CD14-positive monocyte (primary cell): ENCODE measurements around the gene ZNFX1. TPM values are rescaled to one million over a fixed set of nuclear protein-coding genes. Genes with fewer than 3 reads are reported as not detected.

Experiments used
- DNase-seq, 3 donors: peaks; one replicate each; pipeline ENCODE4 v3.0.0-alpha.2; 2011 to 2022
- H2AFZ ChIP-seq: 2 replicates; pipeline ENCODE4 v1.6.0; 2012; ENCODE audit warnings: mild to moderate bottlenecking, low read depth, low read length, inconsistent platforms; ENCODE audit not compliant: insufficient read depth, poor library complexity, severe bottlenecking
- H3K27ac ChIP-seq, 2 donors: 1 replicate in 1 of 2; 2 replicates in 1 of 2; pipeline ENCODE4 v1.5.1; 2012 to 2013; ENCODE audit warnings: low read length in 2 of 2, control low read depth in 1 of 2, inconsistent platforms in 1 of 2, low read depth in 1 of 2, mild to moderate bottlenecking in 1 of 2
- H3K27me3 ChIP-seq, 2 donors: one replicate each; pipeline versions ENCODE4 v1.6.0 to v1.6.1; 2011 to 2013; ENCODE audit warnings: low read length in 2 of 2; ENCODE audit not compliant: control insufficient read depth in 2 of 2, insufficient read depth in 2 of 2
- H3K36me3 ChIP-seq, 2 donors: replicated peaks in 1 of 2; 1 replicate in 1 of 2; 2 replicates in 1 of 2; pipeline versions ENCODE4 v1.5.1 to v1.6.1; 2012 to 2013; ENCODE audit warnings: low read length in 2 of 2, control low read depth in 1 of 2, inconsistent platforms in 1 of 2, mild to moderate bottlenecking in 1 of 2; ENCODE audit not compliant: insufficient read depth in 2 of 2, control insufficient read depth in 1 of 2
- H3K4me1 ChIP-seq, 2 donors: 1 replicate in 1 of 2; 2 replicates in 1 of 2; pipeline versions ENCODE4 v1.5.1 to v1.6.1; 2012 to 2013; ENCODE audit warnings: low read length in 2 of 2, control low read depth in 1 of 2, inconsistent platforms in 1 of 2, mild to moderate bottlenecking in 1 of 2, moderate library complexity in 1 of 2; ENCODE audit not compliant: insufficient read depth in 2 of 2, control insufficient read depth in 1 of 2
- H3K4me2 ChIP-seq: replicated peaks from 2 replicates; pipeline ENCODE3; 2012; ENCODE audit warnings: low read length, moderate library complexity, mild to moderate bottlenecking; ENCODE audit not compliant: poor library complexity, severe bottlenecking; ENCODE audit errors: extremely low read depth
- H3K4me3 ChIP-seq, 3 experiments: fragments of 200-600 bp in 1 of 3; sonication (generic) in 1 of 3; replicated peaks in 1 of 3; 1 replicate in 2 of 3; 2 replicates in 1 of 3; pipeline ENCODE4 v1.5.1; 2011 to 2013; ENCODE audit warnings: low read length in 3 of 3, mild to moderate bottlenecking in 3 of 3, control low read depth in 2 of 3, low read depth in 2 of 3, inconsistent platforms in 1 of 3, moderate library complexity in 1 of 3
- H3K79me2 ChIP-seq: 2 replicates; pipeline ENCODE4 v1.6.0; 2012; ENCODE audit warnings: mild to moderate bottlenecking, control low read depth, inconsistent platforms, low read length, moderate library complexity; ENCODE audit not compliant: insufficient read depth
- H3K9ac ChIP-seq: 2 replicates; pipeline ENCODE4 v1.6.0; 2017; ENCODE audit warnings: low read length, mild to moderate bottlenecking; ENCODE audit not compliant: insufficient read depth, poor library complexity, severe bottlenecking
- H3K9me3 ChIP-seq, 2 donors: replicated peaks in 1 of 2; 1 replicate in 1 of 2; 2 replicates in 1 of 2; pipeline versions ENCODE4 v1.5.1 to v1.6.1; 2012 to 2013; ENCODE audit warnings: low read length in 2 of 2, control low read depth in 1 of 2; ENCODE audit not compliant: control insufficient read depth in 1 of 2, insufficient read depth in 1 of 2
- H4K20me1 ChIP-seq: 2 replicates; pipeline ENCODE4 v1.6.0; 2012; ENCODE audit warnings: mild to moderate bottlenecking, low read length, control low read depth, moderate library complexity; ENCODE audit not compliant: insufficient read depth
- H3K27ac Mint-ChIP-seq, 7 donors: one replicate each; pipeline ENCODE4 v1.8.0; 2020; ENCODE audit warnings: mild to moderate bottlenecking in 7 of 7, mixed read lengths in 7 of 7, moderate library complexity in 6 of 7, inconsistent platforms in 2 of 7
- H3K27me3 Mint-ChIP-seq, 3 donors: one replicate each; pipeline ENCODE4 v1.8.0; 2021 to 2022; ENCODE audit warnings: low read depth in 3 of 3, mild to moderate bottlenecking in 3 of 3, mixed read lengths in 3 of 3, moderate library complexity in 3 of 3, inconsistent platforms in 1 of 3
- H3K36me3 Mint-ChIP-seq, 2 donors: one replicate each; pipeline ENCODE4 v1.8.0; 2020; ENCODE audit warnings: mixed read lengths in 2 of 2, inconsistent platforms in 1 of 2, mild to moderate bottlenecking in 1 of 2
- H3K4me1 Mint-ChIP-seq: one replicate; pipeline ENCODE4 v1.8.0; 2020; ENCODE audit warnings: mild to moderate bottlenecking, mixed read lengths
- H3K4me3 Mint-ChIP-seq, 2 donors: one replicate each; pipeline ENCODE4 v1.8.0; 2020; ENCODE audit warnings: mild to moderate bottlenecking in 2 of 2, mixed read lengths in 2 of 2, moderate library complexity in 1 of 2
- H3K9me3 Mint-ChIP-seq, 7 donors: one replicate each; pipeline ENCODE4 v1.8.0; 2020 to 2022; ENCODE audit warnings: mixed read lengths in 7 of 7, mild to moderate bottlenecking in 6 of 7, moderate library complexity in 6 of 7, inconsistent platforms in 2 of 7
- WGBS: methylation state at CpG from one replicate; pipeline ENCODE4 v1.1.5; 2013; ENCODE audit warnings: missing lambda C conversion rate; ENCODE audit not compliant: insufficient coverage; 5-methylcytosine and 5-hydroxymethylcytosine counted together
- intact Hi-C, 2 donors: fragments of 100-400 bp; cut with micrococcal nuclease; formaldehyde crosslinking; loops; one replicate each; pipeline versions ENCODE4 v1.15.0 to v1.15.1; 2023
- polyA plus RNA-seq, 3 donors: library from polyadenylated mRNA; depleted of rRNA in 1 of 3; unstranded in 2 of 3; stranded (reverse) in 1 of 3; fragments of 300-500 nt in 2 of 3; fragments of >200 nt in 1 of 3; fragmentation: Illumina TruSeq in 2 of 3; gene quantifications; 1 replicate in 2 of 3; 2 replicates in 1 of 3; pipeline ENCODE4 v1.2.3, GENCODE V29; 2012 to 2021
- TF ChIP-seq, protein P1 (sequence below): fragments of 200-600 bp; IDR thresholded peaks from one replicate; pipeline ENCODE4 v1.8.0; 2022; ENCODE audit warnings: antibody characterized with exemption, mild to moderate bottlenecking

The ZNFX1 gene
- polyA plus RNA-seq, 3 donors, result 11.4 to 23.2 (median 13.3) TPM

GRCh38 chr20:49283176-49283702, 5.4 kb upstream of the ZNFX1 start:
- Mint-ChIP-seq H3K4me3 (no peak overlapping the region), H3K27me3 (peaks cover 0 to 5% (median 0%) of the 10 kb centered on the region in 3 donors), H3K9me3 (peaks cover 65 to 92% (median 81%) of the 10 kb centered on the region in 7 donors), H3K27ac (peak overlapping the region in 5 of 7 donors; percentile 10 to 75 (median 48)), H3K36me3 (peaks cover 86 to 95% of the 10 kb centered on the region in 2 donors), H3K4me1 (peaks cover 32% of the 10 kb centered on the region)
- WGBS, result 90% methylated on average over 4 of the region's 9 CpGs
- Histone ChIP-seq H3K36me3 (peaks cover 84 to 89% of the 10 kb centered on the region in 2 donors), H2AFZ (no peak overlapping the region), H3K79me2 (peaks cover 97% of the 10 kb centered on the region), H3K4me1 (peaks cover 26 to 46% of the 10 kb centered on the region in 2 donors), H3K27me3 (no peaks in the 10 kb centered on the region), H3K4me3 (peak overlapping the region in 1 of 3 experiments; percentile 26), H4K20me1 (peaks cover 96% of the 10 kb centered on the region), H3K27ac (peak overlapping the region in 1 of 2 donors; percentile 94), H3K4me2 (no peak overlapping the region), H3K9me3 (peaks cover 55 to 81% of the 10 kb centered on the region in 2 donors), H3K9ac (no peak overlapping the region)
- intact Hi-C loops, result loop anchor here (5.0 kb wide), 1 partner anchor 39 kb away; no protein-coding TSS in a partner anchor
- no peak for DNase-seq
- TF ChIP-seq, protein P1, sequence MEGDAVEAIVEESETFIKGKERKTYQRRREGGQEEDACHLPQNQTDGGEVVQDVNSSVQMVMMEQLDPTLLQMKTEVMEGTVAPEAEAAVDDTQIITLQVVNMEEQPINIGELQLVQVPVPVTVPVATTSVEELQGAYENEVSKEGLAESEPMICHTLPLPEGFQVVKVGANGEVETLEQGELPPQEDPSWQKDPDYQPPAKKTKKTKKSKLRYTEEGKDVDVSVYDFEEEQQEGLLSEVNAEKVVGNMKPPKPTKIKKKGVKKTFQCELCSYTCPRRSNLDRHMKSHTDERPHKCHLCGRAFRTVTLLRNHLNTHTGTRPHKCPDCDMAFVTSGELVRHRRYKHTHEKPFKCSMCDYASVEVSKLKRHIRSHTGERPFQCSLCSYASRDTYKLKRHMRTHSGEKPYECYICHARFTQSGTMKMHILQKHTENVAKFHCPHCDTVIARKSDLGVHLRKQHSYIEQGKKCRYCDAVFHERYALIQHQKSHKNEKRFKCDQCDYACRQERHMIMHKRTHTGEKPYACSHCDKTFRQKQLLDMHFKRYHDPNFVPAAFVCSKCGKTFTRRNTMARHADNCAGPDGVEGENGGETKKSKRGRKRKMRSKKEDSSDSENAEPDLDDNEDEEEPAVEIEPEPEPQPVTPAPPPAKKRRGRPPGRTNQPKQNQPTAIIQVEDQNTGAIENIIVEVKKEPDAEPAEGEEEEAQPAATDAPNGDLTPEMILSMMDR, result no peak

DNA sequence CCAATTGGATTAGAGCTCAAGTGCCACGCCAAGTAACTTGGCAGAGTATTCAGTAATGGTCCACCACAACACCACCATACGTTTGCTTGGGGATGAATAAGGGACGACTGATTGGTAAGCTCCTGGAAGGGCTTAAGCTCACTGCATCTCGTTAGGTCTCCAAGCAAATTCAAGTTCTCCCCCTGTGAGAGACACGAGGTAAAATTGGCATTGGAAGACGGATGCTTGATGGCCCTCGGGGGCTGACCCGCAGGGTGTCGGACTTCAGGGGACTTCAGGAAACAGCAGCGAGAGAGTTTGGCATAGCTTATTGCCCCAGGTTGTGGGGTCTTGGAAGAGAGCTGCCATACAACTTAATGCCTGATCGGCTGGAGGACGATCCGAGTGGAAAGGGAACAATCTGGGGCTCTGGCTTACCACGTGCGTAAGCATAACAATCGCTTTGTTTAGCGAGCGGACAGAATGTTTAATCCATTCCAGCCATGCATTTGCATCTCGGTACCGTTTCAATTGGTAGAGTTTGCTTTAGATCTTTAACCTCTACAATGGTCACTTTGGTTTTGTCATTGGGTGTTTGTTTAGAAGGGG, 4.8 kb upstream of the ZNFX1 start:
- Histone ChIP-seq H3K4me3 (peak overlapping the region in 1 of 3 experiments; percentile 92), H3K4me1 (peaks cover 26 to 49% of the 10 kb centered on the region in 2 donors)
- DNase-seq, result no peak

More for the DNA sequence above, 4.8 kb upstream of the ZNFX1 start:
- intact Hi-C loops, result loop anchor here (5.0 kb wide), 1 partner anchor 40 kb away; no protein-coding TSS in a partner anchor
- H3K27me3 Mint-ChIP-seq, result peaks cover 0 to 5% (median 0%) of the 10 kb centered on the region in 3 donors
- peaks cover 79 to 84% of the 10 kb centered on the region in 2 donors for H3K36me3 ChIP-seq
- 91% methylated on average over 17 of the region's 20 CpGs for WGBS
- H3K27me3 ChIP-seq, result no peaks in the 10 kb centered on the region
- H3K27ac ChIP-seq, result peak overlapping the region in 1 of 2 donors; percentile 94
- peaks cover 65 to 89% (median 81%) of the 10 kb centered on the region in 7 donors for H3K9me3 Mint-ChIP-seq
- peaks cover 81 to 89% of the 10 kb centered on the region in 2 donors for H3K36me3 Mint-ChIP-seq
- H3K9me3 ChIP-seq, result peaks cover 55 to 79% of the 10 kb centered on the region in 2 donors
- no peak overlapping the region for H2AFZ ChIP-seq
- no peak overlapping the region for H3K4me2 ChIP-seq
- peak overlapping the region in 4 of 7 donors; percentile 75 to 99 (median 98) for H3K27ac Mint-ChIP-seq
- no peak overlapping the region for H3K9ac ChIP-seq
- peaks cover 93% of the 10 kb centered on the region for H3K79me2 ChIP-seq
- TF ChIP-seq, protein P1, result no peak
- H3K4me1 Mint-ChIP-seq, result peaks cover 32% of the 10 kb centered on the region
- peaks cover 91% of the 10 kb centered on the region for H4K20me1 ChIP-seq
- no peak overlapping the region for H3K4me3 Mint-ChIP-seq
